Dedifferentiated amniotic fluid mesenchymal stem cell (primary cell): Measurements from ENCODE around the gene TMEM244.
"Not testable (repeated sequence)": the region's sequence is repeated elsewhere in the genome, so short reads cannot be mapped to it uniquely, and the experiment has no call there.

Experiments
- DNase-seq: peaks from one replicate; pipeline ENCODE4 v3.0.0-alpha.2; 2016; ENCODE audit errors: extremely low spot score

The TMEM244 gene

DNA sequence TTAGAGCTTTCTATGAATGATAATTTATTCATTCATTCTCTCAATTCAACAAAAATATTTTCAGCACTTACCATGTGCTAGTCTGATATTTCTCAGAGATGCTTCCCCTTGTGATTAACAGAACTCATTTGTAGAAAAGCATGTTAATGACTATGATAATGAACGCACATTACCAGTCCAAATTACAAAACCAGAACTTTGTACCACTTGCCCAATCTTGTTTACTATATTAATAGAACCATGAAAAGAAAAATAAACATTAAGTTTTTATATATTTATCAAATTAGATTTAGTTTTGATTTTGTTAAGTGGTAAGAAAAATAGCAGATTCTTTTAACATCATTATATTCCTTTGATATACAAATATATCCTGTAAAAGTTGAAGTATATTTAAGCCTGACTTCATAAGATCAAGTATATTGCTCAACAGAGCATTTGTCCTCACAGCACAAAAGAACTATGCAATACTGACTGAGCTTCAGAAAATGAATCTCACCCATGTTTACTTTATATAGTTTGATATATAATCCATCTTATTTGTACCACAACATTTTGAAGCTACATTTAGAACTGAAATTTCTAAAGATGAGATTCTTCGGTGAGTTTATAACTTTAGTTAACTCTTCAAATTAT, 48.9 kb downstream of the TMEM244 start:
- no peak for DNase-seq

DNA sequence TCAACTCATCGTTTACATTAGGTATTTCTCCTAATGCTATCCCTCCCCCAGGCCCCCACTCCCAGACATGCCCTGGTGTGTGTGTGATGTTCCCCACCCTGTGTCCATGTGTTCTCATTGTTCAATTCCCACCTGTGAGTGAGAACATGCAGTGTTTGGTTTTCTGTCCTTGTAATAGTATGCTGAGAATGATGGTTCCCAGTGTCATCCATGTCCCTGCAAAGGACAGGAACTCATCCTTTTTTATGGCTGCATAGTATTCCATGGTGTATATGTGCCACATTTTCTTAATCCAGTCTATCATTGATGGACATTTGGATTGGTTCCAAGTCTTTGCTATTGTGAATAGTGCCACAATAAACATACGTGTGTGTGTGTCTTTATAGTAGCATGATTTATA, 54.0 kb downstream of the TMEM244 start:
- DNase-seq, result not testable (repeated sequence)

DNA sequence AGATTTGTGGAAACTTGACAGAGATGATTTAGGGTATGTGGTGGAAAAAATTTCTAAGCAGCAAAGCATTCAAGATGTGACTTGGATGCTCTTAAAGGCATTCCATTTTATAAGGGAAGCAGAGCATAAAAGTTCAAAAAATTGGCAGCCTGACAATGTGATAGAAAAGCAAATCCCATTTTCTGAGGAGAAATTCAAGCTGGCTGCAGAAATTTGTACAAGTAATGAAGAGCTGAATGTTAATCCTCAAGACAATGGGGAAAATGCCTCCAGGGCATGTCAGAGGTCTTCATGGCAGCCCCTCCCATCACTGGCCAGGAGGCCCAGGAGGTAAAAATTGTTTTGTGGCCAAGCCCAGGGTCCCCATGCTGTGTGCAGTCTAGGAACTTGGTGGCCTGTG, 58.2 kb downstream of the TMEM244 start:
- DNase-seq, result not testable (repeated sequence)

DNA sequence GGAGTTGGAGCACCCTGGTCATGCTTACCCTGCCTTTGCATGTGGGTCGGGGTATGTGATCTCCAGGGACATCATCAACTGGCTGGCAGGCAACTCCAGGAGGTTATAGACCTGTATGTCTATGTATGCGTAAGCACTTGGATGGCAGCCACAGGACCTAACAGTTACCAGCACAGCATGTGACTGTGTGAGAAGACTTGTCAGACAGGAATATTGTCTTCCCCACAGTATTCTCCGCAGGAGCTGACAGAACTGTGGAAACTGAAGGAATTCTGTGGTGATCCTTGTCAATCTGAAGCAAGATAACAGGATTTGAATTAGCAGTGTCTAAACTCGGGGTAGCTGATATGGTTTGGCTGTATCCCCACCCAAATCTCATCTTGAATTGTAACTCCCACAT, 59.2 kb downstream of the TMEM244 start:
- no peak for DNase-seq

DNA sequence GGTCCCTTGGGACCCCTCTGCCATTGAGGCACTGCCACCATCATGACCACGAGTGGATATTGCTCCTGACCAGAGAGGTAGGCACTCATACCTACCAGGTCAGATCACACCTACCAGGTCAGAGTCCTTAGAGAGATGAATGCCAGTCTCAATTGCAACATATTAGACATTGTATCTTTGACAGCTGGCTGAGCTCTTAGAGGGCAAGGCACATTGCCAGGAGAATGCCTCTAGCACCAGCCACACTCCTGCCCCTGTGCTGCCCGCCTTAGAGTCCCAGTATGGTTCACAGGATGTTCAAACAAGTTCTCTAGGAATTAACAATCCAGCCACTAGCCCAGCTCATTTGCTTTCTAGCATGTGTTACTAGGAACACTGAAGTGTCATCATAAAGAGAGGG, 65.9 kb downstream of the TMEM244 start:
- no peak for DNase-seq

DNA sequence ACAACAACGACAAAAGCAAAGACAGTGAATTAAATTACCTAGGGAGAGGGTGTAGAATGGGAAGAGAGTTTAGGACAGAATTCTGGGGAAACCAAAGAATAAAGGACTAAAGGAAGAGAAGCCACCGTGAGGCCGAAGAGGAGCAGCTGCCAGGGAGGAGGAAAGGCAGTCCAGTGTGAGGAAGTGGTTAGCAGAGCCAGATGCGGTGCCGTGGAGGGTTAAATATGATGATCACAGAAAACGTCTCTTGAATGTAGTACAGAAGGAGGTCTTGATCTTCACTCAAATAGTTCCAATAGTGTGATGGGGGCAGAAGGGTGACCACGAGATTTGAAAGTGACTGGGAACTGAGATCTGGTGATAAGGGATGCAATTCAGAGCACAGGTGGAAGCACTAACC, 67.7 kb downstream of the TMEM244 start:
- DNase-seq, result no peak

DNA sequence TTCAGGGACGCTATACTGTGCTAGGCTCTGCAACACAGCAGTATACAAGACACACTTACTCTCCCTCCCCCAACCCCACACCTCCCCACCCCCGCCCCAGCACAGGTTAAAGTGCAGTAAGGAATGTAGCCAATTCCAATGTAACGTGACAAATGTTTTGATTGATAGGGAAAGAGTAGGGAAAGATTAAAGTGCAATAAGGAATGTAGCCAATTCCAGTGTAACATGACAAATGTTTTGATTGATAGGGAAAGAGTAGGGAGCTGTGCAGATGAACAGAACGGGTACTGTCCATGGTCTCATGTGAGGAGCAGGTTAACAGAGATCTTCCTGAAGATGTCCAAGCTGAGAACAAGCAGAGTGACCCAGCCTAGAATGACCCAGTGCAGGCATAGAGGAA, 69.1 kb downstream of the TMEM244 start:
- no peak for DNase-seq

DNA sequence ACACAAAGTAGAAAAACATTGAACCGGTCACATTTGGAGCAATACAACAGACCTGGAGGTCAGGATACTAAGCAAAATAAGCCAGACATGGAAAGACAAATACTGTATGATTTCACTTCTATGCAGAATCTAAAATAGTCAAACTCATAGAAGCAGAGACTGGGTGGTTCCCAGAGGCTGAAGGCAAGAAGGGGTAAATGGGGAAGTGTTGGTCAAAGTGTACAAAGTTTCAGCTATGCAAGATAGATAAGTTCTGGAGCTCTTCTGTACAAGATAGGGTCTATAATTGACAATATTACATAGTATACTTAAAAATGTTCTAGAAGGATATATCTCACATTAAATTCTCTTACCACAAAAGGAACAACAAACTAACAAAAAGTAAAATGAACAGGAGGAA, 70.3 kb downstream of the TMEM244 start:
- DNase-seq, result no peak

DNA sequence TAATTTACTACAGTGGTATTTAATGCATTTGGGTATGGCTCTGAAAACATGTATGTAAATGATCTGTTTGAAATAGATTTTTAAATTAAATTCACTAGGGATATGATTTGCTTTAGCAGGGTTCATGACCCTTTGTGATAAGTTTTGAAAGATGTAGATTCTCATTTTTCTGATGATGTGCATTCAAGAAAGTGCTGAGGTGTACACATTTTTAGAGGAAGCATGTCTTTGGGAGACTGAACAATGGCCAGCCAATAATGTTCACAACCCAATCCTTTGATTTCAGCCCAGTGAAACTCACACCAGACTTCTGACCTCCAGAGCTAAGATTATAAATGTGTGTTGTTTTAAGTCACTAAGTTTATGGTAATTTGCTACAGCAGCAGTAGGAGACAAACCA, 71.1 kb downstream of the TMEM244 start:
- no peak for DNase-seq

DNA sequence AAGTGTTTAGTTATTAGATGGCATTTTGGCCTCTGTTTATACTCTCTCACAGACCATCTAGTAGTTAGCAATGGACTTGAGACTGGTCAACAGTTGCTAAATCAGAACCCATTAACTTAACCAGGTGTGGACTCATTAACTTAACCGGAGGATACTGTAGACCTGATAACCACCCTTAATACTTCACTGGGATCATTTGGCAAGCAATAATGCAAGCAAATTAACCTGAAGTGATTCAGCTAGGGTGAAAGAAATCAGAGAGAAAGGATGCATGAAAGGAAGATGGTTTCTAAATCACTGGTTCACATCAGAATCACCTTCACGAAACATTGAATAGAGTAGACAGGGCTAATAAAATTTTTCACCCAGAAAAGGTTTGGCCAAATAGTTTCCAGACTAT, 73.3 kb downstream of the TMEM244 start:
- no peak for DNase-seq

DNA sequence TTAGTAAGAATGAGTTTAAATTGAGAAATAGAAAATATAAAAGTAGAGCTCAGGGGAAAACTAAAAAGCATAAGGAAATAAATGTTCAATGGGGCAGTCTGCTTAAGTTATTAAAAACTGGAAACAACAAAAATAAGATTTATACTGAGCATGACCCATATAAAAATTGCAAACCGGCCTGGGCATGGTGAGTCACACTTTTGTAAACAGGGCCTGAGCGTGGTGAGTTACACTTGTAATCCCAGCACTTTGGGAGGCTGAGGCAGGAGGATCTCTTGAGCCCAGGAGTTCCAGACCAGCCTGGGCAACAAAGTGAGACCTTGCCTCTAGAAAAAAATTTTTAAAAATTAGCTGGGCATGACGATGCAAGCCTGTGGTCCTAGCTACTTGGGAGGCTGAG, 74.6 kb downstream of the TMEM244 start:
- no peak for DNase-seq

DNA sequence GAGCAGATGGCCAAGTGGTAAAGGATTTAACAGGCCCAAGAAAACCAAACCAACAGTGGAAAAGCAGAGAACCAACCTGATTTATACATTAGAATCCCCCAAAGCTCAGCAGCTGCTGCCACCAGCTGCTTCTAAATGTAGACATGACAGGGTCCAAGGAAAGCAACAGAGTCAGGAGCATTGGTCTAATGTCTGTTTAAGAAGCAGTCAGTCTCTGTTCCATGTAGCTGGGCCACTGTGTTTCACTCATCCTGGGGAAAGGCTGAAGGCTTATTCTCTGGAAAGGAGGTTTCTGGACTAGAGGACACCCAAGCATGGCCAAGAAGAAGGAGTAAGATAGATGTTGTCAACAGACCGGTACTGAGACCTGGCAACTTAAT, 75.4 kb downstream of the TMEM244 start:
- no peak for DNase-seq

DNA sequence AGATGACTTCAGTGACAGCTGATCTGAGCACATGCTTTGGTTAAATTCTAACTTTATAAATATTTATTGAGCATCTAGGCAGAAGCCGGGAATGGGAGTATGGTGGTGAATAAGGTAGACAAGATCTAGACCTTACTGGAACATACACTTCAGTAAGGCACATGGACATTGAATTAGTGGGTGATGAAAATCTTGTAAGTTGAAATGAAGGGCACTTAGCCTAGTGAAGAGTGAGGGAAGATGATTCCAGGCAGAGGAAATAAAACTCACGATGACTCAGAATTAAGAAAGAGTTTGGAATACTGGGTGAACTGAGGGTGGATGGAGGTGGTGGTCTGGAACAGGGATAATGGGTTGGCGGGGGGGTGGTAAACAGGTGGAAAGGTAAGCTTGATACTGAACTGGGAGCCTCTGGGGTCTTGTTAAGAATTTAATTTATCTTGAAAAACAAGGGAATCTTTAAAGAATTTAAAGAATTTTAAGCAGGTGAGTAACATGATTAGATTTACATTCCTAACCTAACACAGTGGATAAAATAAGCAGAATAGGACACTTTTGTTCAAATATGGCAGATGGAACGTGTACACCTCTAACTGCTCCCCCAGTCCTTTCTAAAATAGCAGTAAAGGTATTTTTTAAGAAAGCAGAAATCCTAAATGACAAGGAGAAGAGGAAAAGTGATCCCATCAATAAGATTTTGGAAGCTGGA, 75.9 kb downstream of the TMEM244 start:
- no peak for DNase-seq
